ENCODE data around the gene ZNF618.

DNA sequence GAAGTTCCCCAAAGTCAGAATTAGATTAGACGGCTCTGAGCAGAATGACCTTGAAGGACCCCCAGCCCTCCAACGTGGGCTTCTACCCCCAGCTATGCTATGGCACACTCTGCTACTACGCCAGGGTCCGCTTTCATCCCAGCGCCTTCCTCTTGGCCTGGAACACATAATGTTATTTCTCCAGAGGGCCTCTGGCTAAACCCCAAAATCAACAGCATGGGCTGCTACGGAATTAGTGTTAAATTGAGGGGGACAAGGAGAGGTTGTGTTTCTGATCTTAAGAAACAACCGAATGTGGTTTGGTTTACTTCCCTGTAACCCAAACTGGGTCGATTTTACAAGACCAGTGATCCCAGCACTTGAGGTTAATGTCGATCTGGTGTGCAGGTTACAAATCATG is 97.1 kb downstream of the ZNF618 start:
- TF ChIP-seq, protein P1, sequence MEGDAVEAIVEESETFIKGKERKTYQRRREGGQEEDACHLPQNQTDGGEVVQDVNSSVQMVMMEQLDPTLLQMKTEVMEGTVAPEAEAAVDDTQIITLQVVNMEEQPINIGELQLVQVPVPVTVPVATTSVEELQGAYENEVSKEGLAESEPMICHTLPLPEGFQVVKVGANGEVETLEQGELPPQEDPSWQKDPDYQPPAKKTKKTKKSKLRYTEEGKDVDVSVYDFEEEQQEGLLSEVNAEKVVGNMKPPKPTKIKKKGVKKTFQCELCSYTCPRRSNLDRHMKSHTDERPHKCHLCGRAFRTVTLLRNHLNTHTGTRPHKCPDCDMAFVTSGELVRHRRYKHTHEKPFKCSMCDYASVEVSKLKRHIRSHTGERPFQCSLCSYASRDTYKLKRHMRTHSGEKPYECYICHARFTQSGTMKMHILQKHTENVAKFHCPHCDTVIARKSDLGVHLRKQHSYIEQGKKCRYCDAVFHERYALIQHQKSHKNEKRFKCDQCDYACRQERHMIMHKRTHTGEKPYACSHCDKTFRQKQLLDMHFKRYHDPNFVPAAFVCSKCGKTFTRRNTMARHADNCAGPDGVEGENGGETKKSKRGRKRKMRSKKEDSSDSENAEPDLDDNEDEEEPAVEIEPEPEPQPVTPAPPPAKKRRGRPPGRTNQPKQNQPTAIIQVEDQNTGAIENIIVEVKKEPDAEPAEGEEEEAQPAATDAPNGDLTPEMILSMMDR (conservative IDR thresholded peaks at IDR 0.05 in 1 of 2, IDR thresholded peaks at IDR 0.05 in 1 of 2; ENCODE audit: extremely low read depth in 1 of 2, insufficient read depth in 1 of 2, low read depth in 1 of 2, low read length in 2 of 2): no peak
- no peak for TF ChIP-seq EZH2 (IDR thresholded peaks at IDR 0.05; ENCODE audit: borderline replicate concordance, low read length)

Measured in mammary epithelial cell (primary cell).